Karpas-422 (cell line): Measurements from ENCODE around the gene SIRT4. TPM values are rescaled to one million over a fixed set of nuclear protein-coding genes. Genes with fewer than 3 reads are reported as not detected.
"Not testable (repeated sequence)": the region's sequence is repeated elsewhere in the genome, so short reads cannot be mapped to it uniquely, and the experiment has no call there.

Source experiments
- DNase-seq: peaks from one replicate; pipeline ENCODE4 v3.0.0-alpha.2; 2015
- H2AFZ ChIP-seq: fragments of 200-600 bp; sonication (generic); 2 replicates; pipeline ENCODE4 v1.6.1; 2014; ENCODE audit warnings: antibody characterized with exemption, low read length, mixed read lengths
- H3K27ac ChIP-seq: fragments of 200-600 bp; sonication (generic); 2 replicates; pipeline ENCODE4 v1.5.1; 2014; ENCODE audit warnings: mild to moderate bottlenecking, low read length, moderate library complexity
- H3K27me3 ChIP-seq: fragments of 200-600 bp; sonication (generic); 2 replicates; pipeline ENCODE4 v1.6.1; 2014; ENCODE audit warnings: low read length, mixed read lengths
- H3K36me3 ChIP-seq: fragments of 200-600 bp; sonication (generic); 2 replicates; pipeline ENCODE4 v1.6.1; 2014; ENCODE audit warnings: low read length, mixed read lengths; ENCODE audit not compliant: insufficient read depth
- H3K4me1 ChIP-seq: fragments of 200-600 bp; sonication (generic); 2 replicates; pipeline ENCODE4 v1.6.1; 2014; ENCODE audit warnings: mild to moderate bottlenecking, low read length, mixed read lengths
- H3K4me2 ChIP-seq: fragments of 200-600 bp; sonication (generic); 2 replicates; pipeline ENCODE4 v1.6.1; 2014; ENCODE audit warnings: low read length, low read depth, mild to moderate bottlenecking; ENCODE audit not compliant: poor library complexity, severe bottlenecking
- H3K4me3 ChIP-seq: fragments of 200-600 bp; sonication (generic); 2 replicates; pipeline ENCODE4 v1.5.1; 2014; ENCODE audit warnings: mild to moderate bottlenecking, antibody characterized with exemption, low read length, mixed read lengths
- H3K79me2 ChIP-seq: fragments of 200-600 bp; sonication (generic); 2 replicates; pipeline ENCODE4 v1.6.1; 2014; ENCODE audit warnings: mild to moderate bottlenecking, low read length, mixed read lengths
- H3K9ac ChIP-seq: fragments of 200-600 bp; sonication (generic); 2 replicates; pipeline ENCODE4 v1.6.0; 2014; ENCODE audit warnings: low read length
- H3K9me2 ChIP-seq: fragments of 200-600 bp; sonication (generic), shearing (Covaris generic); replicated peaks from 2 replicates; pipeline ENCODE4 v1.6.0; 2014; ENCODE audit warnings: mild to moderate bottlenecking, low read length, moderate library complexity; ENCODE audit not compliant: insufficient read depth
- H3K9me3 ChIP-seq: fragments of 300-700, 200-600 bp; sonication (generic); 2 replicates; pipeline ENCODE4 v1.6.1; 2014; ENCODE audit warnings: low read length, mixed read lengths
- H4K20me1 ChIP-seq: fragments of 200-600 bp; sonication (generic); 2 replicates; pipeline ENCODE4 v1.6.1; 2014; ENCODE audit warnings: mild to moderate bottlenecking, antibody characterized with exemption, low read length, low read depth; ENCODE audit not compliant: insufficient read depth
- total RNA-seq: library from RNA; depleted of rRNA; stranded (reverse); fragments of >200 nt; shearing (Covaris generic); gene quantifications from 2 replicates; pipeline ENCODE4 v1.2.3, GENCODE V29; 2014; ENCODE audit warnings: low replicate concordance; rRNA removed

The SIRT4 gene, protein sequence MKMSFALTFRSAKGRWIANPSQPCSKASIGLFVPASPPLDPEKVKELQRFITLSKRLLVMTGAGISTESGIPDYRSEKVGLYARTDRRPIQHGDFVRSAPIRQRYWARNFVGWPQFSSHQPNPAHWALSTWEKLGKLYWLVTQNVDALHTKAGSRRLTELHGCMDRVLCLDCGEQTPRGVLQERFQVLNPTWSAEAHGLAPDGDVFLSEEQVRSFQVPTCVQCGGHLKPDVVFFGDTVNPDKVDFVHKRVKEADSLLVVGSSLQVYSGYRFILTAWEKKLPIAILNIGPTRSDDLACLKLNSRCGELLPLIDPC
- total RNA-seq: 0.54 and 0.67 TPM in 2 replicates

DNA sequence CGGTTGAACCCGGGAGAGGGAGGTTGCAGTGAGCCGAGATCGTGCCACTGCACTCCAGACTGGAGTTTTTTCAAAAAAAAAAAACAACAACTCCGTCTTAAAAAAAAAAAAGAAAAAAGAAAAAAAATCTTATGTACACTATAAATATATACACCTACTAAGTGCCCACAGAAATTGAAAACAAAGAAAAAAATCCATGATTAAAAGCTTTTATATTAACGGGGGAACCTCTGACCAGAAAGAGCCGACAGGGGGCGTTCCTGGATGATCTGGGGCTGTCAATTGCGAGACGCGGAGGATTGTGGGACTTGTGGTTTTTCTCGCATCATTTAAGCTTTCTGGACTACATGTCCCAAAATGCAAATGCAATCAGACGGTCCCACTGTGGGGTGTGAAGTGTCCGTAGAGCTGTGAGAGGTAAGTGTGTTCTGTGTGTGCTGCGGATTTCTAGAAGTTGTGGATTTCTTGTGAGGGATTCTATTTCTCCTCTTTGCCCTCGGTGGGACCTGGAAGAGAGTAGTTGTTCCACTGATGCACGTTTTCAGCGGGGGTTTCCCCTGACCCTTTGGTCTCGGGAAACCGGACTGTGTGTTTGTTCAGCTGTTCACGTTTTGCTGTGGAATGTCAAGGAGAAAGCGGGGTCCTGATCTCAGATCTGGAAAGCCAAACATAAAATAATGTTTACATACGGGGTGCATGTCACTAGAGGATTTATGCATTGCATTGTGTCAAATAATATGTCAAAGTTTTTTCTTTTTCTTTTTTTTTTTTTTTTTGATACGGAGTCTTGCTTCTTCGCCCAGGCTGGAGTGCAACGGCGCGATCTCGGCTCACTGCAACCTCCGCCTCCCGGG lies at the start of gene SIRT4:
TSS of gene SIRT4 (plus strand) at position 360 of the 854 bp plus-strand sequence. CDS start 1,241 bp downstream, outside the sequence.
- H3K4me2 ChIP-seq: peak within 1 kb of the TSS; percentile 68
- H3K4me1 ChIP-seq: peaks cover 8% of the 10 kb centered on the region
- peak within 1 kb of the TSS; percentile 64 for H3K9ac ChIP-seq

DNA sequence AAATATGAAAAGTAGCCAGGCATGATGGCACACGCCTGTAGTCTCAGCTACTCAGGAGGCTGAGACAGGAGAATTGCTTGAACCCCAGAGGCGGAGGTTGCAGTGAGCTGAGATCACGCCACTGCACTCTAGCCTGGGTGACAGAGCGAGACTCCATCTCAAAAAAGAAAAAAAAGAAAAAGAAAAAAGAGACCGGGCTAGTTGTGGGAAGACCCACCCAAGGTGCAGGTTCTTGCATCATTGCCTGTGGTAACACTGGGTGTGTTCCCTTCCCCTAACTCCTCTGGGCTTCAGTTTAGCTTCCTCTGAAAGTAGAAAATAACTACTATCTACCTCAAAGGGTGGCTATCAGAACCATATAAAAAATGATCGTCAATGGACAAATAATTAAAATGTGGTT lies 48.8 kb upstream of the SIRT4 start:
- H3K79me2 ChIP-seq, H3K27me3 ChIP-seq, H3K9ac ChIP-seq, H3K27ac ChIP-seq, H3K36me3 ChIP-seq, H3K4me2 ChIP-seq, H3K4me3 ChIP-seq, H2AFZ ChIP-seq, DNase-seq, H3K9me3 ChIP-seq, H4K20me1 ChIP-seq, H3K9me2 ChIP-seq: not testable (repeated sequence)
- H3K4me1 ChIP-seq: peaks cover 13% of the 10 kb centered on the region

More for the DNA sequence above, at the start of gene SIRT4:
- Histone ChIP-seq H3K9me2 (no peaks in the 10 kb centered on the region), H2AFZ (peak within 1 kb of the TSS; percentile 95), H3K36me3 (no peaks in the 10 kb centered on the region), H3K27ac (no peak within 1 kb of the TSS), H4K20me1 (no peaks in the 10 kb centered on the region), H3K4me3 (peak within 1 kb of the TSS; percentile 61), H3K9me3 (no peaks in the 10 kb centered on the region), H3K27me3 (no peaks in the 10 kb centered on the region), H3K79me2 (no peaks in the 10 kb centered on the region)
- peak; percentile 96 for DNase-seq

DNA sequence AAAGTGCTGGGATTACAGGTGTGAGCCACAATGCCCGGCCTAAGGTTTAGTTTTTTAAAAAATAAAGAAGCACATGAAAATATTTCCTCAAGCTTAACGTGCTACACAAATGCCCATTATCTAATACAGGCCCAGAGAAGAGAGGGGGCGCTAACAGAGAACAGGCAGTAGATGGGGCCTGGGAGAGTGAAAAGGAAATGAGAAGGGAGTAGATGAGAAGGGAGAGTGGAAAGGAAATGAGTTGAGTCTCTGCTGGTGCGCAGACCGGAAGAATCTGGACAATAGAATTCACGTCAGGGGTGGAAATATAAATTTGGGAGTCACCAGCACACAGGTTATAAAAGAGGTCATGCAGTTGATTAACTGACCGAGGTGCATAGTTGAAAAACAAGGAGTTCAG lies 47.3 kb upstream of the SIRT4 start:
- Histone ChIP-seq H3K27ac (no peak overlapping the region), H3K4me1 (peaks cover 10% of the 10 kb centered on the region), H3K79me2 (no peaks in the 10 kb centered on the region)

DNA sequence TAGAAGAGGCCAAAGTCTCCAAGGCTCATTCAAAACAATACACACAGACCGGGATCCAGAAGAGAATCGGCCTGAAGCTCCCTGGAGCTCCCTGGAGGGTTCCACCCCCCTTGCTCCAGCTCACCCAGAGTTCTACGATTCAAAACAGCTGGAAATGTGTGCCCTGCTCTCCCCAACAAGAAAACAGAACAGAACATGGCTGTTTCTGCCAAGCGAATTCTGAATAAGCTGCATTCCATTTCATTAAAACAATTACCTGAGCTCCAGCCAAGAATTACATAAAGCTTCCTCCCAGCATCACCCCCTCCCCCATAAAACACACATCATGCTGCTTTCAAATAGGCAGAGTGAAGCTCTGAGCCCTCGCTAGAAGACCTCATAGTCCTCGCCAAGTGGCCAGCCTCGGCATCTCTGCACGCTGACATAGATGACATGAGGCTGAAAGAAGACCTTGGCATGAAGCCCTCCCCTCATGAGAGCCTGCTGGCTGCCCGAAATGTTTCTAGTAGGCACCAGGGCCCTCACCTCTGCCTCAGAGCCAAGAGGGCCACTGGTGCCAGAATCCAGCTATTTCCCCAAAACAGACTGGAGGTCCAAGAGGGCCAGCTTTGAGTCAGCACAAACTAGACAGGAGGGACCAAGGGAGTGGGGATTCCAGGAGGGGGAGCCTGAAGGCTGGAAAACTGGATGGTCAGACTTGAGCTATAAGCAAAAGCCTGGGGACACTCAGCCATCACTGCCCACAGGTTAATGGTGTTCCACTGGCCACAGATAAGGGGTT lies 44.9 kb upstream of the SIRT4 start:
- no peaks in the 10 kb centered on the region for H3K9me2 ChIP-seq
- H3K9ac ChIP-seq: no peak overlapping the region
- no peak overlapping the region for H3K4me3 ChIP-seq
- H3K4me1 ChIP-seq: no peaks in the 10 kb centered on the region
- H2AFZ ChIP-seq: no peak overlapping the region
- H3K36me3 ChIP-seq: no peaks in the 10 kb centered on the region
- H3K79me2 ChIP-seq: no peaks in the 10 kb centered on the region
- H3K9me3 ChIP-seq: no peaks in the 10 kb centered on the region
- no peak overlapping the region for H3K4me2 ChIP-seq
- H3K27ac ChIP-seq: no peak overlapping the region
- no peaks in the 10 kb centered on the region for H3K27me3 ChIP-seq
- no peak for DNase-seq
- H4K20me1 ChIP-seq: no peaks in the 10 kb centered on the region; the same call in 1 of the 2 replicates

More for the DNA sequence above, 47.3 kb upstream of the SIRT4 start:
- Histone ChIP-seq H3K27me3 (no peaks in the 10 kb centered on the region), H4K20me1 (peaks cover 3% of the 10 kb centered on the region; the same call in 1 of the 2 replicates), H3K36me3 (no peaks in the 10 kb centered on the region), H2AFZ (no peak overlapping the region), H3K9ac (no peak overlapping the region), H3K9me3 (no peaks in the 10 kb centered on the region), H3K9me2 (no peaks in the 10 kb centered on the region), H3K4me2 (no peak overlapping the region), H3K4me3 (no peak overlapping the region)
- no peak for DNase-seq

DNA sequence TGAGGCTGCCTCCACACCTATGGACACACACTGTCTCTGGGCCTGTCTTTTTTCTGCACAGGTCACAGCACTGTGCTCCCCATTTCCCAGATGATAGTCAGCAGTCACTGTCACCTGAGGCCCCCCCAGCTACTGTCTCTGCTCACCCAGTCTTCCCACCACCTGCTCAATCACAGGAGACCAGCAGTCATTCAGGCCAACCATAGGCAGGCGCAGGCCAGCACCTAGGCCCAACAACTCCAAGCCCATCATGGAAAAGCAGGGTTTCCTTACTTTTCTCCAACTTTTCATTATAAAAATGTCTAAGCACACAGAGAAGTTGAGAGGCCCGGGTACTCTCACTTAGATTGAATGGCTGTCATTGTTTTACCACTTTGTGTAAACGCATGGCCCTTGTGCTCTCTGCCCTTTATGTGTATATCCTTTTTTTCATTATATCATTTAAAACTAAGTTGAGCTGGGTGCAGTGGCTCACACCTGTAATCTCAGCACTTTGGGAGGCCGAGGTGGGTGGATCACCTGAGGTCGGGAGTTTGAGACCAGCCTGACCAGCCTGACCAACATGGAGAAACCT lies 43.7 kb upstream of the SIRT4 start:
- no peak overlapping the region for H3K4me2 ChIP-seq
- H3K4me3 ChIP-seq: no peak overlapping the region
- H3K9ac ChIP-seq: no peak overlapping the region
- no peak for DNase-seq
- H3K27me3 ChIP-seq: no peaks in the 10 kb centered on the region
- H3K9me3 ChIP-seq: no peaks in the 10 kb centered on the region
- H3K27ac ChIP-seq: no peak overlapping the region
- no peaks in the 10 kb centered on the region for H3K9me2 ChIP-seq
- no peaks in the 10 kb centered on the region; the same call in 1 of the 2 replicates for H3K4me1 ChIP-seq
- no peak overlapping the region for H2AFZ ChIP-seq
- no peaks in the 10 kb centered on the region; the same call in 1 of the 2 replicates for H4K20me1 ChIP-seq
- H3K79me2 ChIP-seq: no peaks in the 10 kb centered on the region
- no peaks in the 10 kb centered on the region for H3K36me3 ChIP-seq

DNA sequence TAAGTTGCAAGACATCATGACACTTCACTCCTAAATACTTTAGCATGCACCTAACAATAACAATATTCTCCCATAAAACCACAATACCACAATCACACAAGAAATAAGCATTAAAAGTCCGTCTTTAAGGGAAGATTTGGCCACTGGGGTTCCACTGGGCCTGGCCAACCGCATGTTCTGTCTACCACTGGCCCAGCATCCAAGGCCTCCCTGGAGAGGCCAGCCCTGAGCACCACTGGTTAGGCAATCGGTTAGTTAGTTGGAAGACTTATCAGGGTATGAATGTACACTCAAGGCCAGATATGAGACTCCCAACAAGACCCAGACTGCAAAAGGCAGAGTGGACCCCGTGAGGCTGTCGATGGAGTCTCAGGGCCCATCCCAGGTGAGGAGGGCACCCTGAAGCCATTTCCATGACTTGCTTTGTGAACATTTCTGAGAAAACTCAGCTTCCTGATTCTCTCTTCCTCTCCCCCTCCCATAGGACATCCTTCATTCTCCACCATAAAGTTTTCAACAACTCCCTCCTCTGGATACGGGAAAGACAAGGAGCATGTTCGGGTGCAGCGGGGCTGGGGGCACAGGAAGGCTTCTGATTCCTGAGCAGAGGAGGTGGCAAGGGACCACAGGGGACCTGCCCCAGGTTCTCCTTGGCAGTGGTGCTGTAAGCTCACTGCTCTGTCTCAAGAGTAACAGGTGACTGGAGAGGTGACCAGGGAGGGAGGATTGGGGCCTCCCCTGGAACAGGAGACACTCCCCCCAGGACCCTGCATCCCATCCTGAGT lies 42.5 kb upstream of the SIRT4 start:
- Histone ChIP-seq H3K27ac (no peak overlapping the region), H3K4me2 (no peak overlapping the region), H3K4me3 (no peak overlapping the region), H3K9me3 (no peaks in the 10 kb centered on the region), H2AFZ (no peak overlapping the region), H3K27me3 (no peaks in the 10 kb centered on the region), H3K36me3 (no peaks in the 10 kb centered on the region), H3K4me1 (peaks cover 3% of the 10 kb centered on the region), H4K20me1 (peaks cover 7% of the 10 kb centered on the region), H3K9ac (no peak overlapping the region), H3K79me2 (no peaks in the 10 kb centered on the region), H3K9me2 (no peaks in the 10 kb centered on the region)
- DNase-seq: no peak

DNA sequence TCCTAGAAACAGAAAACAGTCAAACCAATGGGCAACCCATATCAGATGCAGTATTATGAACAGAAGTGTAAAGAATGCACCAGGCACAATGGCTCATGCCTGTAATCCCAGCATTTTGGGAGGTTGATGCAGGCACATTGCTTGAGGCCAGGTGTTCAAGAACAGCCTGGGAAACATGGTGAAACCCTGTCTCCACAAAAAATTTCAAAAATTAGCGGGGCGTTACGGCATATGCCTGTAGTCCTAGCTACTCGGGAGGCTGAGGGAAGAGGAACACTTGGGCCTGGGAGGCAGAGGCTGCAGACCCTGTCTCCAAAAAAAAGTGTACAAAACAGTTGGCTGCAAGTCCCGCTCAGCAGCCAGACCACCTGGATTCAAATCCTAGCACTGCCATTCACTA lies 41.5 kb upstream of the SIRT4 start:
- no peaks in the 10 kb centered on the region for H3K27me3 ChIP-seq
- peaks cover 11% of the 10 kb centered on the region for H4K20me1 ChIP-seq
- H3K4me1 ChIP-seq: peaks cover 10% of the 10 kb centered on the region
- H3K27ac ChIP-seq: no peak overlapping the region
- H3K79me2 ChIP-seq: no peaks in the 10 kb centered on the region
- H3K36me3 ChIP-seq: no peaks in the 10 kb centered on the region
- no peak overlapping the region for H2AFZ ChIP-seq
- no peaks in the 10 kb centered on the region for H3K9me2 ChIP-seq
- H3K9ac ChIP-seq: no peak overlapping the region
- H3K4me3 ChIP-seq: no peak overlapping the region
- H3K4me2 ChIP-seq: no peak overlapping the region
- no peak for DNase-seq
- no peaks in the 10 kb centered on the region for H3K9me3 ChIP-seq
